MM.1S (cell line): Measurements from ENCODE around the gene ISLR.

Source experiments
- CTCF ChIP-seq: fragments of 300-600 bp; sonication (generic); IDR thresholded peaks from 2 replicates; pipeline ENCODE4 v1.5.1; 2016; ENCODE audit warnings: antibody characterized with exemption, low read length, mixed read lengths
- EZH2 ChIP-seq: fragments of 300-600 bp; sonication (generic); optimal IDR thresholded peaks from 2 replicates; pipeline ENCODE3; 2017; ENCODE audit warnings: low read depth, mild to moderate bottlenecking, antibody characterized with exemption, low read length, mixed read lengths
- EZH2phosphoT487 ChIP-seq: fragments of 300-600 bp; sonication (generic); IDR thresholded peaks from 2 replicates; pipeline ENCODE4 v1.6.1; 2018; ENCODE audit warnings: antibody characterized with exemption, low read length

GRCh38 chr15:74136814-74137536, 36.5 kb upstream of the ISLR start:
- no peak for TF ChIP-seq EZH2
- TF ChIP-seq CTCF, result no peak
- no peak for TF ChIP-seq EZH2phosphoT487
